ENCODE results near the gene SGK2. TPM values are rescaled to one million over a fixed set of nuclear protein-coding genes. Genes with fewer than 3 reads are reported as not detected.
A peak's percentile ranks its signal among the peaks of the same experiment; 100 is the strongest.

Gene SGK2
- total and polyA plus RNA-seq, 2 of the 13 experiments (the other 11 are each of a cell fraction or from before 2014, with no cell fraction given), result 6.2 to 29.4 TPM

DNA sequence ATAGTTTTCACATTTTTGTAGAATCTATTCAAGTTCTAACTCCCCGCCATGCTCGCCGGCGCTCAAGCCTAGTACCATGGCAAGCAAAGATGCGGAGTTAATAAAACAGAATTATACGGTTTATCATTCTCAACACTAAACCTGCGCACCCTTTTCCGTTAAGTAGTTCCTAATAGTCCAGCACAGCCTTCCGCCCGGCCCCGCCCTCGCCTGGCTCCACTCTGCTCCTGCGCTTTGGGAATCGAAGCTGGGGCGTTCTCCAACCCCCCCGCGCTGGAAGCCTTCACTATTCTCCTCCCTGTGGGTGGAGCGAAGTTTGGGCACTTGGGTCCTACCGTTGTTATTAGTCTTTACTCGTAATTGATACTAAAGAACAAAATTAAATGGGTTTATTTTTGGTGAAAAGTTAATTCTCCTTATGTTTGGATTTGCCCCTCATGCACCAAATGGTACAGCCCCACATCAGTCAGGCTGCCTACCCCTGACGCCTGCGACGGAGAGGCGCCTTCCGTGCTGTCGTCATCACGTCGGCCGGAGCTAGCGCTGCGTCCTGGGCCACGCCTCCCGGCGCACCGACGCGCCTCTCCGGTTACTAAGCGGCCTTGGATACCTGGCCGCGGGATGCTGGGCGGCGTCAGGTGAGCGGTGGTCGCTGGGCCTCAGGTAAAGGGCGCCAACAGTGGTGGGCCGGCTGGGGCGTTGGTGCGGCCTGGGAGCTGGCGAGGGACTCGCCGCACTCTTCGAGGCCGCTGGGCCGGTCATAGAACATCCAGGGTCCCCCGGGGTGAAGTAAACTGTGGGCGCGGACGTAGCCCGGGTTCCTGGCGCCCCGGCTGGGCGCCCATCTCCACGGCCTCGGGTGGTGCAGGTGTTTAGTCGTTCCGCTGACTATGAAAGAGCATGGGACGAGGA, 31.8 kb downstream of the SGK2 start, which contains the start of gene IFT52 (continued):
- TF ChIP-seq NPAS2 (CRISPR knock-in tag; IDR thresholded peaks at IDR 0.05; ENCODE audit: borderline replicate concordance) (no peak), DMAP1 (CRISPR knock-in tag; IDR thresholded peaks at IDR 0.05) (peak; percentile 85), ZC3H4 (CRISPR knock-in tag; IDR thresholded peaks at IDR 0.05; ENCODE audit: borderline replicate concordance) (no peak), ZFP1 (CRISPR knock-in tag; IDR thresholded peaks at IDR 0.05) (peak; percentile 31), ZNF484 (CRISPR knock-in tag; IDR thresholded peaks at IDR 0.05; ENCODE audit: borderline replicate concordance, low read depth) (no peak), NKX3-1 (CRISPR knock-in tag; IDR thresholded peaks at IDR 0.05) (peak; percentile 69), ATF5 (CRISPR knock-in tag; IDR thresholded peaks at IDR 0.05; ENCODE audit: low read depth) (no peak), ZNF605 (CRISPR knock-in tag; IDR thresholded peaks at IDR 0.05) (peak; percentile 95), PAX8 (CRISPR knock-in tag; IDR thresholded peaks at IDR 0.05; ENCODE audit: borderline replicate concordance) (peak; percentile 91; the same call in 1 of the 2 replicates), FUBP1 (CRISPR knock-in tag; IDR thresholded peaks at IDR 0.05; ENCODE audit: borderline replicate concordance) (no peak; the same call in 1 of the 2 replicates), SIN3A (IDR thresholded peaks at IDR 0.05; ENCODE audit: borderline replicate concordance, low read depth, low read length) (peak; percentile 96), CCAR2 (optimal IDR thresholded peaks at IDR 0.05; ENCODE audit: low read depth, low read length) (no peak), ZNF788 (CRISPR knock-in tag; IDR thresholded peaks at IDR 0.05; ENCODE audit: borderline replicate concordance) (peak; percentile 64; the same call in 1 of the 2 replicates), BRD4 (CRISPR knock-in tag; IDR thresholded peaks at IDR 0.05) (no peak; the same call in 1 of the 2 replicates), ZNF260 (CRISPR knock-in tag; IDR thresholded peaks at IDR 0.05; ENCODE audit: borderline replicate concordance, low read depth) (no peak), ZNF33B (CRISPR knock-in tag; IDR thresholded peaks at IDR 0.05) (no peak; the same call in 1 of the 2 replicates), ZNF343 (CRISPR knock-in tag; IDR thresholded peaks at IDR 0.05) (0 out of 2 replicates have a peak, but pooled peaks have one; percentile 68), ZNF556 (CRISPR knock-in tag; IDR thresholded peaks at IDR 0.05; ENCODE audit: borderline replicate concordance) (peak; percentile 87; the same call in 1 of the 2 replicates), PBX3 (CRISPR knock-in tag; IDR thresholded peaks at IDR 0.05; ENCODE audit: borderline replicate concordance) (0 out of 2 replicates have a peak, but pooled peaks have one; percentile 17)
- TF ChIP-seq, protein P1, sequence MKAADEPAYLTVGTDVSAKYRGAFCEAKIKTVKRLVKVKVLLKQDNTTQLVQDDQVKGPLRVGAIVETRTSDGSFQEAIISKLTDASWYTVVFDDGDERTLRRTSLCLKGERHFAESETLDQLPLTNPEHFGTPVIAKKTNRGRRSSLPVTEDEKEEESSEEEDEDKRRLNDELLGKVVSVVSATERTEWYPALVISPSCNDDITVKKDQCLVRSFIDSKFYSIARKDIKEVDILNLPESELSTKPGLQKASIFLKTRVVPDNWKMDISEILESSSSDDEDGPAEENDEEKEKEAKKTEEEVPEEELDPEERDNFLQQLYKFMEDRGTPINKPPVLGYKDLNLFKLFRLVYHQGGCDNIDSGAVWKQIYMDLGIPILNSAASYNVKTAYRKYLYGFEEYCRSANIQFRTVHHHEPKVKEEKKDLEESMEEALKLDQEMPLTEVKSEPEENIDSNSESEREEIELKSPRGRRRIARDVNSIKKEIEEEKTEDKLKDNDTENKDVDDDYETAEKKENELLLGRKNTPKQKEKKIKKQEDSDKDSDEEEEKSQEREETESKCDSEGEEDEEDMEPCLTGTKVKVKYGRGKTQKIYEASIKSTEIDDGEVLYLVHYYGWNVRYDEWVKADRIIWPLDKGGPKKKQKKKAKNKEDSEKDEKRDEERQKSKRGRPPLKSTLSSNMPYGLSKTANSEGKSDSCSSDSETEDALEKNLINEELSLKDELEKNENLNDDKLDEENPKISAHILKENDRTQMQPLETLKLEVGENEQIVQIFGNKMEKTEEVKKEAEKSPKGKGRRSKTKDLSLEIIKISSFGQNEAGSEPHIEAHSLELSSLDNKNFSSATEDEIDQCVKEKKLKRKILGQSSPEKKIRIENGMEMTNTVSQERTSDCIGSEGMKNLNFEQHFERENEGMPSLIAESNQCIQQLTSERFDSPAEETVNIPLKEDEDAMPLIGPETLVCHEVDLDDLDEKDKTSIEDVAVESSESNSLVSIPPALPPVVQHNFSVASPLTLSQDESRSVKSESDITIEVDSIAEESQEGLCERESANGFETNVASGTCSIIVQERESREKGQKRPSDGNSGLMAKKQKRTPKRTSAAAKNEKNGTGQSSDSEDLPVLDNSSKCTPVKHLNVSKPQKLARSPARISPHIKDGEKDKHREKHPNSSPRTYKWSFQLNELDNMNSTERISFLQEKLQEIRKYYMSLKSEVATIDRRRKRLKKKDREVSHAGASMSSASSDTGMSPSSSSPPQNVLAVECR (CRISPR knock-in tag; IDR thresholded peaks at IDR 0.05; ENCODE audit: borderline replicate concordance), result peak; percentile 97

Data from HepG2 (cell line).